Kasumi-1 (cell line): ENCODE results near the gene ATP6V1D.
"Not testable (repeated sequence)": the region's sequence is repeated elsewhere in the genome, so short reads cannot be mapped to it uniquely, and the experiment has no call there.

Source experiments
- DNase-seq, 2 experiments: peaks; one replicate each; lab custom pipeline; 2025; lab: John Stamatoyannopoulos, UW

The ATP6V1D gene

DNA sequence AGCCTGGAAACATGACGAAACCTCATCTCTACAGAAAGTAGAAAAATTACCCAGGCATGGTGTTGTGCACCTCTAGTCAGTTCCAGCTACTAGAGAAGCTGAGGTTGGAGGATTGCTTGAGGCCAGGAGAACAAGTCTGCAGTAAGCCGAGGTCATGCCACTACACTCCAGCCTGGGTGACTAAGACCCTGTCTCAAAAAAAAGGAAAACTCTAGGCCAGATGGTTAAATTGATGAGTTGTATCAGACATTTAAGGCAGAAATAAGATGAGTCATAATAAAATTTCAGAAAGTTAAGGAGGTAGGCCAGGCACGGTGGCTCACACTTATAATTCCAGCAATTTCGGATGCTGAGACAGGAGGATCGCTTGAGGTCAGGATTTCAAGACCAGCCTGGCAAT is 11.2 kb upstream of the ATP6V1D start:
- no peak for DNase-seq

DNA sequence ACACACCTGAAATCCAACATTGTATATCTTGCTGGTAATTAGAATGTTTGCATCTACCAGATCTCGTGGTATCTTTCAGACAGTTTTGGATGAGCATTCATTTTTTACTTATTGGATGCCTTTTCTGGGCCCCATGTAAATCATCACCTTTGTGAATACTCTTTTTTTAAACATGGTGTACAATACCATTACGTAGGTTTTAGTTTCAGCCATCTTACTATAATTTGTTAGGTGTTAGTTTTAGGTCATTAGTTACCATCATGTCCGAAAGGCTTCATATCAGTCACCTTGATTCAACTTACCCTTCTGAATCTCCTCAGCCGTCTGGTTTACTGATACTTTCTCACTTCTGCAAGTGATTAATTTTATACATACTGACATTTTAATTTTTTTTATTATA is 5.9 kb upstream of the ATP6V1D start:
- no peak for DNase-seq

DNA sequence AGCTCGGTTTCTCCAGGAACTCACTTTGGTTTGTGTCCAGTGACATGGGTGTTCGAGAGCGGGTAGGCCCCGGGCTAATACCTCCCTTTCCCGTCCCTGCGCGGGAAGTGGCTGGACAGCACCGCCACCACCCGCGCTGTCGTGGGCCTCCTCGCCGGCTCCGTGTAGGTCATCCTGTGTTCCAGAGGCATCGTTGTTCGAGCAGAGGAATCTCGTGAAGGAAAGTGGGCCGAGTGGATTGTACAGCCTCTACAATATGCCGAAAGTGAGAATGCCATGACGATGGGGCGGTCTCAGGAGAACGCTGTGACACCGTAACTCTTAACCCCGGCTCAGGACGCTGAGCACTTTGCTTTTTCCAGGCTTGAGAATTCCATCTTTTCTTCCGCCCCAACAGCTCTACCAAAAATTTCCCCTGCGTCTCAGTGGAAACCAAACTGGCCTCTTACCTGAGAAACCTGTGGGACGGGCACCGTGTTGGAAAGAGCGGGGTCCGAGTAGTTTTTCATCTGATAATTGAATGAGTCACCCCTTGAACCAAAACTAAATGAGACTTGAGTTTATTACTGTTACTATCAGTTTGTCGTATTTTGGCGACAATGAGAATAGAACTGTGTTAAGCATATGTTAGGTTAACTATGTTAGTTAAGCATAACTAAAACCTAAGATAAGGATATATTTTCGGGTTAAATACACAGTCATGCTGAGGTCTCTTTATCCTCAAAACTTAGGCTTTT is 1.0 kb upstream of the ATP6V1D start:
- peak in 1 of 2 experiments; percentile 48 for DNase-seq

DNA sequence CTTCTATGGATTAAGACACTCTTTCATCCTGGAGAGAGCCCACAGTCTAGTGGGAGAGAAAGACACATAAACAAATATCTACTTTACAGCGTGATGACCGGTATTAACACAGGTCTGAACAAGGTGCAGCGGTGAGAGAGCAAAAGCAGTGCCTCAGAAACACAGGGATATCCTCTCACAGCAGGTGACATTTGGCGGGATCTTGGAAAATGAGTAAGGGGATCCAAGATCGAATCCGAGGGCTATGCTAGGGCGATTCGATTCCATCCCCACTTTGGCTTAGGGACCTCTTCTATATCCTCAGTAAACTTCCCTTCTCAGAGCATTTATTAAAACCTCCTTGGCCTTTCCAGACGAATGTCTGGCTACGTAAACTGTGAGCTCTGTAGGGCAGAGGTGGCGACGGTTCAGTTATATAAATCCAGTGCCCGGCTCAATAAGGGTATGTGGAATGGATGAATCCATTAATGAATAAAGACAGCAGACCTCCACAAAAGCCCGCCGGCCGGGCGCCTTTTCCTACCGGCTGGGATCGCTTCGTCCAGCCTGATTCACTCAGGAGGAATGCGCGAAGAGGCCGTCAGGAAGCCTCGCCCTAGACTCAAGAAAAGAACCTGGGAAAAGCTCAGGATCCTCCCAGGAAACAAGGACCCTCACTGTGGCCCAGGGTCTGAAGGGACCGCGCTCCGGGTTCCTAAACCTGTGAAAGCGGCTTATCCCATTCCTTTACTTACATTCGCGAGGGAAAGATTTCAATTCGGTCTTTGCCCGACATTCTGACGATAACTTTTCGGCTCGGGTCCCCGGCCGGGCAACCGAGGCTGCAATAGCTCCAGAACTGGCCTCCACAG is 455 bp downstream of the ATP6V1D start:
- DNase-seq, result no peak

DNA sequence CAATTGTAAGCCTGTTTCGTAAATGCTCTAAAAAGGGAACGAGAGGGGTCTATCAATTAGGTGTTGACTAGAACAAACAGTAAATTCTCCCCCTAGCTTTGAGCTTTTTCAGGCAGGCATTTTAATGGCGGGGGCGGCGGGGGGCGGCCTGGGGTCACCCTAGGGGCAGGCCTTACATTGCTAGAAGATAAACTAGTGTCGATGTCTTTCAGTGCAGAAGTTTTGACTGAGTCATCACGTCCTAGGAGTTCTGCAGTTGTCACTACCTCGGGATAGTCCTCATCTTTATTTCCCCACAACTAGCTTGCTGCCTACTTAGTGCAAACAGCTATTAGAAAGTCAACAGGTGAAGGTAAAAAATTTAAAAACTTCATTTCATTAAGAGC is 1.6 kb downstream of the ATP6V1D start:
- DNase-seq, result no peak

DNA sequence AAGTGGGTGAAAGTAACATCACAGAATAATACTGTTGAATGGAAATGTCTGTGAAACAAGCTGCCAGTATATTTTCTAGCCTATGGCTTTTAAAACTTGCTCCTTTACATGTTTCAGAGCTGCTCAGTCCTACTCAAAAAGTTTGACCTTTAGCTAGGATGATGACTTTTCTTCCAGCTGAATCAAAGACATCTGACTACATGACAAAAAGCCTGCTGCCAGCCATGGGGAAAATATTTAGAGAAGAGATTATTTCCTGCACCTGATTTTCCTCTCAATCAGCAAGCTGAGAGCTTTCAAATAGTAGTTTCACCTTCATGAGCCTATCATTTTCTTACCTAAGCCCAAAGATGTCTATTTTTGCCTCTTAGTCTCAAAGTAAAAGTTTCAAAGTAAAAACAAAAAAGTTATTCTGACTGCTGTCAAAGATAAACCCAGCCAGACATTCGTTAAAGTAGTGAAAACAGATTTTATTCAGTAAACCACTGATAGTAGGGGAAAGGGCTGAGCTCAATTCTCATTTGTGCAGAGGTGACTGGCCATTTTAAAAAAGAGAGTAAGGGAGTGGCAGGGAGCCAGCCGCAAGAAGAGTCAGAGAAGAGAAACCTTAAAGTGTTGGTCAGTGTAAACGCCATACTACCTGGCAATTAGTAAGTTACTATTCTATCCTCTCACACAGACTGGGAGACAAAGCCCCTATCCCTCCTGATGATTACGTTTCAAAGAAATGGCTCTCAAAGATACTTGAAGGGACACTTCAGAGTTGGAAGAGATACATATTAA is 2.2 kb downstream of the ATP6V1D start:
- DNase-seq, result no peak

DNA sequence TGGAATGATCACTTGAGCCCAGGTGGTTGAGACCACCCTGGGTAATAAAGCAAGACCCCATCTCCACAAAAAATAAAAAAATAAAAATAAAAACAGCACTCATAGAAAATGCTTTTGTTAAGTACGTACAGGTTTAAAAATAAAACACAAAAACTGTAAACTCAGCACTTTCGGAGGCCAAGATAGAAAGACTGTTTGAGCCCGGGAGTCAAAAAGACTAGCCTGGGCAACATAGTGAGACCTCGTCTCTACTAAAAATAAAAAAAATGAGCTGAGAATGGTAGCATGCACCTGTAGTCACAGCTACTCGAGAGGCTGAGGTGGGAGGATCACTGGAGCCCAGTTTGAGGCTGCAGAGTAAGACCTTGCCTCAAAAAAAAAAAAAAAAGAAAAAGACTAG is 7.5 kb downstream of the ATP6V1D start:
- DNase-seq, result no peak

DNA sequence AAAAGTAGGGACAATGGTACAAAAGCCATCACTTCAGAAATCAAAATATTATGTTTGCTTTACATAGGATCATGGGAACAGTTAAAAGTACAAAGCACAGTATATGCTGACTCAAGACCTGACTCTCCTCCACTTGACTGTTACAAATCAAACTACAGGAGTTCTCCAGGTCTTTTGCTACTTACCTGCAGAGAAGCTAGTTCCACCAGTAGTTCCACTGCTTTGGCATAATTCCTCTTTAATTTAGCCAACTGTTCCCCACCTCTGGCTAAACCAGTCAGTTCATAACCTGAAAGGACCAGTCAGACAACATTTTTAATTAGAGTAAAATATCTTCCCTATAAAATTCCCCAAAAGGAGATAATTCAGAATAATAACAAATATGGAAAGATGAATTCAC is 14.0 kb downstream of the ATP6V1D start:
- DNase-seq, result no peak

DNA sequence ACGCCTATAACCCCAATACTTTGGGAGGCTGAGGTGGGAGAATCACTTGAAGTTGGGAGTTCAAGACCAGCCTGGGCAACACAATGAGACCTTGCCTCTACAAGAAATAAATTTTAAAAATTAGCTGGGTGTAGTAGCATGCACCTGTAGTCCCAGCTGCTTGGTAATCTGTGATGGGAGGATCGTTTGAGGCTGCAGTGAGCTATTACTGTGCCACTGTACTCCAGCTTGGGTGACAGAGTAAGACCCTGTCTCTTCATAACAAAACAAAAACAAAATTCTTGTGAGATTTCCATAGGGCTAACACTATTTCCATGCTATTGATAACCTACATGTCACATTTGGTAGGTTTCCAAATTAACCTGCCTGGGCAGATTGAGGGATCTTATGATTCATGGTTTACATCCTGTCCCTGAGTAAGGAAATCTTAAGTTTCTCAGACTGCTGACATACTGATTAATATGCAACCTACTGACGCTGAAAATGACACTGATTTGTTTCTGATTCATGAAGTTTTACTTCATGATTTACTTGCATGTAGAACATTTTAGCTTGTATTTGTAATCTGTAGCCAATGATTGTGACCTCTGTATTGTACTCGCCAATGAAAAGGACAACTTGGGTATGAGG is 15.9 kb downstream of the ATP6V1D start:
- DNase-seq, result no peak

DNA sequence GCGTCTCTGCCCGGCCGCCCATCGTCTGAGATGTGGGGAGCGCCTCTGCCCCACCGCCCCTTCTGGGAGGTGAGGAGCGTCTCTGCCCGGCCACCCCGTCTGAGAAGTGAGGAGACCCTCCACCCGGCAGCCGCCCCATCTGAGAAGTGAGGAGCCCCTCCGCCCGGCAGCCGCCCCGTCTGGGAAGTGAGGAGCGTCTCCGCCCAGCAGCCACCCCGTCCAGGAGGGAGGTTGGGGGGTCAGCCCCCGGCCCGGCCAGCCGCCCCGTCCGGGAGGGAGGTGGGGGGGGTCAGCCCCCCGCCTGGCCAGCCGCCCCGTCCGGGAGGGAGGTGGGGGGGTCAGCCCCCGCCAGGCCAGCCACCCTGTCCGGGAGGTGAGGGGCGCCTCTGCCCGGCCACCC is 18.4 kb downstream of the ATP6V1D start:
- not testable (repeated sequence) for DNase-seq

DNA sequence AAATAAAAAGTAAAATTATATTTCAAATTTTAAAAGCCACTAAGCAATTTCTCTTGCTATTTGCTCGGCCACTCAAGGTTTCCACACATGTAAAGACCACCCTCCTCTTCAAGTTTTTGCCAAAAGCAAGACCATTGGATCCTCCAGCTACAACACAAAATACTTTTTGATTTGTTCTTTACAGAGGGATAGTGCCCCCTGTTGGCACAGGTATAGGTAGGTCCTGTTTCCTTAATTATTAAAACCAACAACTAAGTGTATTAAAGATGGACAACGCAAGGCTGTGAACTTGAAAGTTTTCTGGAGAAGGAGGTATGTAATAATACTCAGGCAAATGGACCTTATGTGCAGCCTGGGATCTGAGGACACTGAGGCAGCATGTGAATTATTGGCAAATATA is 23.8 kb downstream of the ATP6V1D start:
- peak; percentile 15 to 17 for DNase-seq

DNA sequence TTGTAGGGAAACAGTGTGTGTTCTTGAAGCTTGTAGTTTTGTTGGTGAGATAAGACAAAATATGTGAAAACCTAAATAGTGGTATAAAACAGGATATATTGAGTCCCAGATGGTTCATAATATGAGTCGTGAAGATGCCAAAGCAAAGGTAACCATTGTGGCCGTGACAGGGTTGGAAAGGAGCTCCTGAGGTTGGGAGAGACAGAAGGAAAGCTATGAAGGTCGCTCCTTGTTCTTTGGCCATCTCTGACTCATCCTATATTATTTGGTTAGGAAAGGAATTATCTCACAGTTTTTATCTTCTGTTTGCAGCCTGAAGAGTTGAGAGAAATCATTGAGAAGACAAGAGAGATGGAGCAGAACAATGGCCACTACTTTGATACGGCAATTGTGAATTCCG is 27.1 kb downstream of the ATP6V1D start:
- DNase-seq, result no peak

DNA sequence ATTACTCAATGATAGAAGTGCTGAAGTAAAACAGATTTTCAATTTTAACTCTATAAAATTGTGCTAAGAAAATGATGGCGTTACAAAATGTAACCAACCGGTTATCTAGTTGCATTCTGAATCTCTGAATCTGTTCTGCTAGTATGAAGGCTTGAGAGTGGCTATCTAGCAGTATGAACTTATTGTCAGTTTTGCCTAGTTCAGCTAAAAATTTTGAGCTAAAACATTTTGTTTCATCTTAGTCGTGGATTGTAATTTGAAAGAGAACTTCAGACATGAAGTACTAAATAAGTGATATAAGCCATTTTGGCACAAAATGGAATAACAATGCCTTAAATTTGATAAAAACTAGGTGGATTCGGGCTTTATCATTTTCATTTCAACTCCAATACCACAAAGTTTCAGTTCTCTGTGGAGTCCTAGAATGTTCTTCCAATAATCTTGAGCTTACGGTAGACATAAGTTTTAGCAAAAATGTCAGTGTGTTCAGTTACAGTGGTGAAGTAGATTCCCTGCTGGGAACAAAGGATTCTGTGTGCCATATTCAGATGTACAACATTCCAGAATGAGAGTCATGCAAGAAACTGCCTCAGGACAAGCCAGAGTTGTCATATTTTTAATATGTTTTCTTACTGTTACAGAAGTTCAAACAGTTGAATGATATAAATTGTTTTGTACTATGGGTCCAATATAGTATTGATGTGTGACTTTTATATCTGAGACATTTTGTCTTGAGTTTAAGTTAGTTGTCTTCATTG is 28.1 kb downstream of the ATP6V1D start:
- DNase-seq, result no peak

DNA sequence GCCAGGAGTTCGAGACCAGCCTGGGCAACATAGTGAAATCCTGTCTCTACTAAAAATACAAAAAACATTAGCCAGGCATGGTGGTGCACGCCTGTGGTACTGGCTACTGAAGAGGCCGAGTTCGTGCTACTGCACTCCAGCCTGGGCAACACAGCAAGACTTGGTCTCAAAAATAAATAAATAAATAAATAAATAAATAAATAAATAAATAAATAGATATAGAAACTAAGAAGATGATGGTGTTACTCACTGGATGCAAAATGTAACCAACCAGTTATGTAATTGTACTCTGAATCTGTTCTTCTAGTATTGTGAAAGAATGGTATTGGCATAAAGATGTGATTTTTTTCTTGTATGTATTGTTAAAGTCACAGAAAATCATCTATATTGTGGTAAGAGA is 29.9 kb downstream of the ATP6V1D start:
- DNase-seq, result not testable (repeated sequence)

DNA sequence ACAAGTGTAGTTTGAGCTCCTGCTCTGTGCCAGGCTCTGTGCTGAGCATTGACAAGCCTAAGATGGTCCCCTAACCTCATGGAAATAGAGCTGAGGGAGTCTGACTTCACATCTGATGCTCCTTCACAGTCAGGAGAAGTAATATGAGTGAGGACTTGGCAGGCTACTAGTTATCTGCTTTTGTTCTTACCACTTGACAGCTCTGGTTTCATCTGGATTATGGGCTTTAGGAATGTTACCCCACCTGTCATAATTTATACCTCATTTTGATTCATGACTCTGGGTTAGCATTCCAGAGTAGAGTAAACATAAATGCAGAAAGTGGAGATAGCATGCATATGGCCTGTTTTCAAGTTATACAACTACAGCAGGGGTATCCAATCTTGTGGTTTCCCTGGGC is 40.5 kb downstream of the ATP6V1D start:
- DNase-seq, result no peak

DNA sequence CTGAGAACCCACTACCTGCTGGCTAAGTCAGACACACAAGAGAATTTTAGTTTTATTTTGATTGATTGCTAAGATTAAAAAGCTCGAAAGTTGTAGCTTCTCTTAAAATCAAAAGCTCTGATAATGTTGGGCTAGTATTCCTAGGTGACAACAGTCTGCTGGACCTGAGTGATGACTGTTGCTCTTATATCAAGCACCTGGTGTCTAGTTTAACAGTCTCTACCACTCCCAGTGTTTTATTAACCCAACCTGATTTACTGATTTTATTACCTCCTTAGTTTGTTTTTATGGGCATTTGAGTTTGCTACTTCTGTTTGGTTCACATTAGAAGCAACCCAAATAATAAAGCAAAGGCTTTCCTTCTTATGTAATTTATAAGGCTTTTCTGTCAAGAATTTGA is 41.8 kb downstream of the ATP6V1D start:
- DNase-seq, result no peak

DNA sequence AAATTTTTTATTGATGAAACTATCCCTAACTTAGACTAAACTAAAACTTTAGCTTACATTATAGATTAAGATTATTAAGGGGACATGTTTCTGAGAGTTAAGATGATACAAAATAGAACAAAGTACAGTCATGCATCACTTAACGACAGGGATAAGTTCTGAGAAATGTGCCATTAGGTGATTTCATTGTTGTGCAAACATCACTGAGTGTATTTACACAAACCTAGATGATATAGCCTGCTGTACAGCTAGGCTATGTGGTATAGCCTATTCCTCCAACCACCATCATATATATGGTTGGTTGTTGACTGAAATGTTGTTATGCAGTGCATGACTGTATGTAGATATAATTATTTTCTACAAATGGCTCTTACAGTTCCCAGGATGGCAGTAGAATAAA is 46.5 kb downstream of the ATP6V1D start:
- DNase-seq, result no peak

DNA sequence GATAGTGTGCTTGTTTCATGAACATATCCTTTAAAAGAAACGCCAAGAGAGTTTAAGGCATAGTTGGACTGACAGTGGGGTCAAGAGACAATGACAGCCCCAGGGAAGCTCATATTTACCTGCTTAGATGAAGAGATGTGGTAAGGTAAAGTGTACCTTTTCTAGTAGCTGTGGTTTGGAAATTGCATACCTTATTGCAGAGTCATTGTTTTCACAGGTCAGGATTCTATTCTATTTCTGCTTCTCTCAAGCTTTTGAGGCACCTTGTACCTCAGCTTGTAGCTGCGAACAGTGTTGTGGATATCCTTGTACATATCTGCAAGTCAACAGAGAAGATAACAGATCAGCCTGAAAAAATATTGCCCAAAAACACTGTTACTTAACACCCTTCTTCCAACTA is 47.7 kb downstream of the ATP6V1D start:
- no peak for DNase-seq
